ENCODE data around the gene COL2A1.

Gene COL2A1

DNA sequence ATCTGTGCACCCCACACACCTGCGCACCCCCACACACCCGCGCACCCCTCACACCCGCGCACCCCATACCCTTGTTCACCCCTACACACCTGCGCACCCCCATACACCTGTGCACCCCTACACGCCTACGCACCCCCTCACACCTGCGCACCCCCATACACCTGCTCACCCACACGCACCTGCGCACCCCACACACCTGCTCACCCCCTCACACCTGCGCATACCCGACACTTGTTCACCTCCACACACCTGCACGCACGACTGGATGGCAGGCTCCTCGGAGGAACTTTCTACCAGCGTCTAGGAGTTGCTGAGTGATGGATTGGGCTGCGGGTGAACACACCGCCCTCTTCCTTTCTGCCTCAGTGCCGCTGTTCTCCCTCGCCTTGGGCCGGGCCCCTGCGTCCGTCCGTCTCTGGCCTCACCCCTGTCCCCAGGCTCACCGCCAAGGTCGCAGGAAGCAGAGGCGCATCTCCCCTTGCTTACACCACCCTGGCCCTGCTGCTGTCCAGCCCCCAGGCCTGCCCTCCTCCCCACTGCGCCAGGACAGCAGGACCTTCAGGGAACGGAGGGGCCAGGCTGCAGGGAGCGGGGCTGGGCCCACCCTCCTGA is 61.6 kb downstream of the COL2A1 start:
- DNase-seq = no peak

DNA sequence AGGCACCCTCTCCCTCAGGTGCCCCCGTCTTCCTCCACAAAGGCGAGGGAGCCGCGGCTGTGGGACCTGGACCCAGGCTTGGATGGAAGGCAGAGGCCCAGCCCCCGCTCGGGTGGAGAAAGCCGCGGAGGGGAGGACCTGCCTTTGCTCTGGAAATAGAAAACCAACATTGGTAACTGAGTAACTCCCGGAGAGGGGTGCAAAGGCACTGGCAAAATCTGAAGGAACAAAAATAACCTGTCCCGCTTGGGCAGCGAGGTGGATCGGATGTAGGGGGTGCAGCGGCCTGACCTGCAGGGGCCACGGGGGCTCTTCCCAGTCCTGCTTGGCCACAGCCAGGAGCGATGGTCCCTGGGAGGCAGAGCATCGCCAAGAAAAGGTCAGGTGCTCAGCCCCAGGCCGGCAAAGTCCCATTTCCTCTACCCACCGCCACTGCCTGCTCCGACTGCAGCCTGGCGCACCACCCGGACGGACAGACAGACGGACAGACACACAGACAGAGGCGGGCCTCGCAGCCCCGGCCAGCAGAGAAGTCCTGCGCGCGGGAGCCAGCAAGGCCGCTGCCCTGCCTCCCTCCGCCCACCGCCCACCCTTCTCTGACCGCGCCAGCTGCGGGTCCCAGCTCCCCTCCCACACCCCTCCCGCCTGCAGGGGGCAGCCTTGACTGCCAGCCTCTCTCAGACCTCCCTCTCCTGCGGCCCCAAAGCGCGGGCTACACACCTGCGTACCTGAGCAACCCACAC is 62.2 kb downstream of the COL2A1 start:
- DNase-seq = peak in 1 of 2 donors; percentile 25

DNA sequence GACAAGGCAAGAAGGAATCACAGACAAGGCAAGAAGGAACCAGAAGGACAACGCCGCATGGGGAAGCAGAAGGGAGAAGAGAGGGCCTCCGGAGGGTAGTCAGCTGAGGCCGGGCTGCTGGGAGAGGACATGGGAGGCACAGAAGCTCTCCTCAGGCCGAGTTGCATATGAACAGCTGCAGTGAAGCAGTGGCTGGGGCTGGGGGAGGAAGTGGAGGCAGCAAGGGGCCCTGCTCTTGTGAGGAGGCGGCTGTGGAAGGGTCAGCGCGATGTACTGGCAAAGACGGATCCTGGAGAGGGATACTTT is 62.8 kb downstream of the COL2A1 start:
- DNase-seq = peak; percentile 31 to 53

DNA sequence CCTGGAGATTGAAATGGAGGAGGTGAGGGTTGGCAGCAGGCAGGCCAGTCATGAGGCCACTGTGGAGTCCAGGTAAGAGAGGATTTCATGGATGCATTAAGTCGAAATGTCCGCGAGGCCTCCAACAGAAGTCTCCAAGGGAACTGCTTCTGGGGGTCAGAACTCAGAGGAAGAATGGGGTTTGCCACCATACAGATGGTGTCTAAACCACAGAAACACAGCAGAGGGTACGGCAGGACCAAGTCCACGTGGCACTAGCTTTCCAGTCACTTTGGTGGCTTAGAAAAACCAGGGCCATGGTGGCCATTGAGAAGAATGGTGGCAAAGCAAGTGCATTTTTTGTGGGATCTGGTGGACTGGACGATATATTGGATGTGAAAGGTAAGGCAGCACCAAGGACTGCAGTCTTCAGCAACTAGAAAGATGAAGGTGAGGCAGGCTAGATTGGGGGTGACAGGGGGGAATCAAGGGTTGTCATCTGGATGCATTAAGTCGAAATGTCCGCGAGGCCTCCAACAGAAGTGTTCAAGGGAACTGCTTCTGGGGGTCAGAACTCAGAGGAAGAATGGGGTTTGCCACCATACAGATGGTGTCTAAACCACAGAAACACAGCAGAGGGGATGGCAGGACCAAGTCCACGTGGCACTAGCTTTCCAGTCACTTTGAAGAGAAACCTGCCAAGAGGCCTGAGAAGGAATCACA is 63.4 kb downstream of the COL2A1 start:
- DNase-seq = no peak

DNA sequence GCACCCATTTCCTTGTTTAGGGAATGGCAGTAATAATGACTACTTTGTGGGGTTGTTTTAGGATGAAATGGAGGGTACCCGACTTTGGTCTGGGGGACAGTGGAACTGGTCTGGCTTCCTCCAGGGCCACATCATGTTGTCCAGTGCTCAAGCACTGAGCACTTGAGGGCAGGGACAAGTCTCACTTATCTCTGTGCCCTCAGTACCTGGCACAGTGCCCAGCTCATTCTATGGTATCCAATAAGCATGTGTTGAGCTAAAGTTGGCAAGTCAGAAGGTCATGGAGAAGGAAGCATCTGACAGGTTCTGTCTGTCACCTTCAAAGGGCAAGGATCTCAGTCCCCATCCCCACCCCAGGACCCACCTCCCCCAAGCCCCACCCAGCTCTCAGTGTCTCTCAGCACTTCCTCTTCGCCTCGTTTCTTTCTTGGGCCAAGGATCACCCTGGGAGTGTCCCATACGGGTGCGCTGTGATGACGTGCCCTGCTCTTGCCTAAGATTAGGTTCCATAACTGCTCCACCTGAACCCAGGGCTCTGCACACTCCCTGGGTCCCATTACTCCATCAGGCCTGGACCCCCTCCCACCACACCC is 65.2 kb downstream of the COL2A1 start:
- no peak for DNase-seq

DNA sequence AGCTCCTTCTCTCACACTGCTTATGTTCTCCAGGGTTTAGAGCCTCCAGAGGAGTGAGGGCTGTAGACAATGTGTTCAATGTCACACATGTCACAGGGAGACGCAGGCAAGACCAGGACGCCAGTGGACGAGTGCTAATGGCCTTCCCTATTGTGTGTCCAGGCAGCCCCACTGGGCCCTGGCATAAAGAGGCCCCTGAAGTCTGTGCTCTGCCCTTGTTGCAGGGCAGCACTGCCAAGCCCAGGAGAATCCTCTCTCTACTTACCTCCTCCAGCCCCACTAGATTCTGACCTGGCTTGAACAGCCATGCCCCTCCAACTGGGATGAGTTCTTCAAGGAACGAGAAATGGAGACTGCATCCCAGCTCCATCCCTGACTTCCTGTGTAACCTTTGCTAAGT is 65.7 kb downstream of the COL2A1 start:
- no peak for DNase-seq

DNA sequence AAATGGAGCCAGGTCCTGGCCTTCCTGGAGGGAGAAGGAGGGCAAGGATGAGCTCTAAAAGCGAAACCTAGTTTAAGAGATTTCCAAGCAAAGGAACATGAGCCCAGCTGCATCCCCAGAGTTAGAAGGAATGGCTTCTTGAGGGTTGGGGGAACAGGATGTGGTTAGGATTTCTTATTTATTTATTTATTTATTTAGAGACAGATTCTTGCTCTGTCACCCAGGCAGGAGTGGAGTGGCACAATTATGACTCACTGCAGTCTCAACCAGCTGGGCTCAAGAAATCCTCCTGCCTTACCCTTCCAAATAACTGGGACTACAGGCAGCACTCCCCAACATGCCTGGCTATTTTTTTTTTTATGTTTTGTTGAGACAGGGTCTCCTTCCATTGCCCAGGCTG is 66.2 kb downstream of the COL2A1 start:
- no peak for DNase-seq

DNA sequence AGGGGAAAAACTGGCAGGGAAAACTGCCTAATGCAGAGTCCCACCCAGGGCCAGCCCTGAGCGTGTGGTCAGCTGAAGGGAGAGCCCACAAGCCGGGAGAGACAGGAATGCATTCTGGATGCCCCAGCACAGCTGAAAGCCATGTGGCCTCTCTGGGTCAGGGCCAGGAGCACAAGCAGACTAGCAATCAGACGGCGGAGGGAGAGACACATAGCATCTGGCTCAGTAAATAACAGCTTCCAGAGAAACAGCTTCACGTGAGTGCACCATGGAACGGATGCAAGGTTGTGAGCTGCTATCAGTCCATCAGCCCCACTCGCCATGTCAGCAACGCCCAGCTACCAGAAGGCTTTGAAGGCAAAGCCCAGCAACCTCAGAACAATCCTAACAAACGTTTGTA is 69.1 kb downstream of the COL2A1 start:
- DNase-seq = no peak

DNA sequence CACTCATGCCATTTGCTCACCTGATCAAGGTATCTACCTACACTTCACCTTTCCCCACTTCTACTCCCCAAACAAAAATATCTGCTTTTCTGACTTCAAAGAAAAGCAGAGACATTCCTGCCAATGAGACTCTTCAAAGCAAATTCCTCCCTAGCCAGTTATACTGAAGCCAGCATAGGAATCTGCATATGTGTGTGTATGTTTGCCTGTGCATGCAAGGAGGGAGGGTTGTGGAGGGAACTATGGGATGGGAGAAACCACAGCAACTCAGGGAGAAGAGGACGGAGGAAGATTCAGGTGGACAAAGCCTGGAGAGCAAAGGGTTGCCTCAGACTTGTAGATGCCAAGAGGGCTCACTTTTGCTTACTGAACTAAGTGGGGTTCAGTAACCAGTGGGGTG is 73.1 kb downstream of the COL2A1 start:
- DNase-seq = no peak

DNA sequence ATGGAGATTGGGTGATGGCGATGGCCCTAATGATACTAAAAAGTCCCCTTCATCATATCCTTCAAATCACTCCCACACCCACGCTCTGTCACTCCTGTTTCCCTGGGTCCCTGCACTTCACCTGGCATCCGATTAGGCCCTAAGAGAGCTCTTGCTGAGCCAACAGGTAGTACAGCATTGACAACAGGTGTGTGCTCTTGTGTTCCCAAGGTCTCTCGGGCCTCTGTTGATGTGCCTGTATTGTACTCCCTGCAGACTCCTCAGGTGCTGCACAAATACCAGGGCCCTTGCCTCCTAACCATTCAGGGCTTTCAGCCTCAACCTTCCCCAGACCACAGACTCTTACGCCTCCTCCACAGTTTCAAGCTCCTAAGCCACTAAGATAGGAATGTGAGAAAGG is 73.6 kb downstream of the COL2A1 start:
- DNase-seq = no peak

DNA sequence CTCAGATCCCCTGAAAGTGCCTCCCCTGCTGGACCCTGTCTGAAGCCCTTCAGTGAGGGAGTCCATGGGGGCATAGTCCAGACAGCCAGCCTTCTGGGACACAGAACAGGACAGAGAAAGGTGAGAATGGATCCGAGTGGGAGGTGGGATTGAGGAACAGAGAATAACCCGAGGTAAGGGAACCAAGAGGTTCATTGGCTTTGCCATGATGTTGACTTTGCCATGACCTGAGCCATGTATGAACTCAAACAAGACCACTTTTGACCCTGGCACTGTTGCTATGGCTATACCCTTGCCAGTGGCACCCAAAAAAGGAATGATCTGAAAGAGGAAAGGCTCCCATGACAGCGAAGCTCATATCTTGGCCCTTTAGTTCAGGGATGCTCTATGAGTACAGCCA is 76.9 kb downstream of the COL2A1 start:
- DNase-seq = no peak
